H1 (cell line): ENCODE data around the gene TFR2. TPM values are rescaled to one million over a fixed set of nuclear protein-coding genes. Genes with fewer than 3 reads are reported as not detected.

Experiments
- ASH2L ChIP-seq: fragments of 200-600, 300-600 bp; sonication (generic); IDR thresholded peaks from one replicate; pipeline ENCODE4 v1.7.1; 2017; ENCODE audit warnings: low read length
- BRCA1 ChIP-seq: IDR thresholded peaks from 2 replicates; pipeline ENCODE4 v1.6.1; 2012; ENCODE audit warnings: low read depth, low read length, improper control_type of control experiment
- CTBP2 ChIP-seq: IDR thresholded peaks from 2 replicates; pipeline ENCODE4 v1.7.0; 2011; ENCODE audit warnings: borderline replicate concordance, mild to moderate bottlenecking, moderate library complexity, mixed read lengths, low read length; ENCODE audit not compliant: insufficient read depth, insufficient read length
- EP300 ChIP-seq, 2 experiments: IDR thresholded peaks; 1 replicate in 1 of 2; 2 replicates in 1 of 2; pipeline ENCODE4 v1.6.1; 2011 to 2012; ENCODE audit warnings: low read depth in 2 of 2, low read length in 2 of 2, mild to moderate bottlenecking in 2 of 2, borderline replicate concordance in 1 of 2, inconsistent platforms in 1 of 2, moderate library complexity in 1 of 2
- HDAC6 ChIP-seq: IDR thresholded peaks from one replicate; pipeline ENCODE4 v1.7.1; 2012; ENCODE audit warnings: low read depth, mild to moderate bottlenecking, inconsistent platforms, low read length, moderate library complexity
- JUN ChIP-seq: IDR thresholded peaks from 2 replicates; pipeline ENCODE4 v1.6.1; 2011; ENCODE audit warnings: low read depth, mild to moderate bottlenecking, improper control_type of control experiment, low read length
- POLR2AphosphoS5 ChIP-seq: IDR thresholded peaks from 2 replicates; pipeline ENCODE4 v1.6.1; 2011; ENCODE audit warnings: low read depth, low read length
- RFX5 ChIP-seq: IDR thresholded peaks from 2 replicates; pipeline ENCODE4 v1.6.1; 2011; ENCODE audit warnings: low read depth, low read length, improper control_type of control experiment, borderline replicate concordance
- SIRT6 ChIP-seq: IDR thresholded peaks from one replicate; pipeline ENCODE4 v1.7.1; 2012; ENCODE audit warnings: low read length, inconsistent platforms
- SP1 ChIP-seq: IDR thresholded peaks from 2 replicates; pipeline ENCODE4 v1.6.1; 2011; ENCODE audit warnings: low read depth, low read length
- polyA plus RNA-seq, 7 experiments: library from polyadenylated mRNA; depleted of rRNA in 3 of 7; stranded (reverse) in 5 of 7; unstranded in 2 of 7; fragments of >200 nt in 5 of 7; fragments of 200-250 nt in 2 of 7; gene quantifications; 1 replicate in 5 of 7; 2 replicates in 1 of 7; 4 replicates in 1 of 7; pipeline versions ENCODE4 v1.2.1 to v1.2.3, GENCODE V29; 2011 to 2013; ENCODE audit warnings: missing spikeins in 2 of 7, mixed read lengths in 2 of 7
- total RNA-seq: library from RNA; stranded (reverse); fragmentation: NEBNext Ultra II Directional; extraction: Animal tissue kit (Norgen Biotek cat#: 25700); gene quantifications from 2 replicates; pipeline ENCODE4 v1.2.1, GENCODE V29; 2021
- TF ChIP-seq, protein P1 (sequence below): fragments of 300-600 bp; sonication (generic); IDR thresholded peaks from 2 replicates; pipeline ENCODE4 v1.7.1; 2012; ENCODE audit warnings: low read length, moderate library complexity, mild to moderate bottlenecking, inconsistent platforms; ENCODE audit not compliant: insufficient replicate concordance
- TF ChIP-seq, protein P2 (sequence below): IDR thresholded peaks from 2 replicates; pipeline ENCODE4 v1.6.1; 2011; ENCODE audit warnings: low read depth, mild to moderate bottlenecking, low read length; ENCODE audit not compliant: insufficient read depth

TFR2 gene
- total and polyA plus RNA-seq, 2 of the 8 experiments (the other 6 are each of a cell fraction or from before 2014, with no cell fraction given) = 4.6 to 5.7 TPM

DNA sequence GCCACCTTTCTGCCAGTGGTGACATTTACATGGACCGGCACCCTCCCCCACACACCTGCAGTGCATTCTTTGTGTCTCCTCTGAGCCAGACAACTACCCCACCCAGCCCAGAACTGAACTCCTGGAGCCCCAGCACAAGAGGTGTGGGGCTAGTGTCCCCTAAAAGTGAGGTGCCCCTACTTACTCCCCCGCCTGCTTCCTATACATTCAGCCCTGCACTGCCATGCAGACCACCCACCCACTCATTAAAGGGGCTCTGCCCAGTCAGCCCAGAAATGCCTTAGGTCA is 69.6 kb downstream of the TFR2 start (continued):
- TF ChIP-seq, protein P1, sequence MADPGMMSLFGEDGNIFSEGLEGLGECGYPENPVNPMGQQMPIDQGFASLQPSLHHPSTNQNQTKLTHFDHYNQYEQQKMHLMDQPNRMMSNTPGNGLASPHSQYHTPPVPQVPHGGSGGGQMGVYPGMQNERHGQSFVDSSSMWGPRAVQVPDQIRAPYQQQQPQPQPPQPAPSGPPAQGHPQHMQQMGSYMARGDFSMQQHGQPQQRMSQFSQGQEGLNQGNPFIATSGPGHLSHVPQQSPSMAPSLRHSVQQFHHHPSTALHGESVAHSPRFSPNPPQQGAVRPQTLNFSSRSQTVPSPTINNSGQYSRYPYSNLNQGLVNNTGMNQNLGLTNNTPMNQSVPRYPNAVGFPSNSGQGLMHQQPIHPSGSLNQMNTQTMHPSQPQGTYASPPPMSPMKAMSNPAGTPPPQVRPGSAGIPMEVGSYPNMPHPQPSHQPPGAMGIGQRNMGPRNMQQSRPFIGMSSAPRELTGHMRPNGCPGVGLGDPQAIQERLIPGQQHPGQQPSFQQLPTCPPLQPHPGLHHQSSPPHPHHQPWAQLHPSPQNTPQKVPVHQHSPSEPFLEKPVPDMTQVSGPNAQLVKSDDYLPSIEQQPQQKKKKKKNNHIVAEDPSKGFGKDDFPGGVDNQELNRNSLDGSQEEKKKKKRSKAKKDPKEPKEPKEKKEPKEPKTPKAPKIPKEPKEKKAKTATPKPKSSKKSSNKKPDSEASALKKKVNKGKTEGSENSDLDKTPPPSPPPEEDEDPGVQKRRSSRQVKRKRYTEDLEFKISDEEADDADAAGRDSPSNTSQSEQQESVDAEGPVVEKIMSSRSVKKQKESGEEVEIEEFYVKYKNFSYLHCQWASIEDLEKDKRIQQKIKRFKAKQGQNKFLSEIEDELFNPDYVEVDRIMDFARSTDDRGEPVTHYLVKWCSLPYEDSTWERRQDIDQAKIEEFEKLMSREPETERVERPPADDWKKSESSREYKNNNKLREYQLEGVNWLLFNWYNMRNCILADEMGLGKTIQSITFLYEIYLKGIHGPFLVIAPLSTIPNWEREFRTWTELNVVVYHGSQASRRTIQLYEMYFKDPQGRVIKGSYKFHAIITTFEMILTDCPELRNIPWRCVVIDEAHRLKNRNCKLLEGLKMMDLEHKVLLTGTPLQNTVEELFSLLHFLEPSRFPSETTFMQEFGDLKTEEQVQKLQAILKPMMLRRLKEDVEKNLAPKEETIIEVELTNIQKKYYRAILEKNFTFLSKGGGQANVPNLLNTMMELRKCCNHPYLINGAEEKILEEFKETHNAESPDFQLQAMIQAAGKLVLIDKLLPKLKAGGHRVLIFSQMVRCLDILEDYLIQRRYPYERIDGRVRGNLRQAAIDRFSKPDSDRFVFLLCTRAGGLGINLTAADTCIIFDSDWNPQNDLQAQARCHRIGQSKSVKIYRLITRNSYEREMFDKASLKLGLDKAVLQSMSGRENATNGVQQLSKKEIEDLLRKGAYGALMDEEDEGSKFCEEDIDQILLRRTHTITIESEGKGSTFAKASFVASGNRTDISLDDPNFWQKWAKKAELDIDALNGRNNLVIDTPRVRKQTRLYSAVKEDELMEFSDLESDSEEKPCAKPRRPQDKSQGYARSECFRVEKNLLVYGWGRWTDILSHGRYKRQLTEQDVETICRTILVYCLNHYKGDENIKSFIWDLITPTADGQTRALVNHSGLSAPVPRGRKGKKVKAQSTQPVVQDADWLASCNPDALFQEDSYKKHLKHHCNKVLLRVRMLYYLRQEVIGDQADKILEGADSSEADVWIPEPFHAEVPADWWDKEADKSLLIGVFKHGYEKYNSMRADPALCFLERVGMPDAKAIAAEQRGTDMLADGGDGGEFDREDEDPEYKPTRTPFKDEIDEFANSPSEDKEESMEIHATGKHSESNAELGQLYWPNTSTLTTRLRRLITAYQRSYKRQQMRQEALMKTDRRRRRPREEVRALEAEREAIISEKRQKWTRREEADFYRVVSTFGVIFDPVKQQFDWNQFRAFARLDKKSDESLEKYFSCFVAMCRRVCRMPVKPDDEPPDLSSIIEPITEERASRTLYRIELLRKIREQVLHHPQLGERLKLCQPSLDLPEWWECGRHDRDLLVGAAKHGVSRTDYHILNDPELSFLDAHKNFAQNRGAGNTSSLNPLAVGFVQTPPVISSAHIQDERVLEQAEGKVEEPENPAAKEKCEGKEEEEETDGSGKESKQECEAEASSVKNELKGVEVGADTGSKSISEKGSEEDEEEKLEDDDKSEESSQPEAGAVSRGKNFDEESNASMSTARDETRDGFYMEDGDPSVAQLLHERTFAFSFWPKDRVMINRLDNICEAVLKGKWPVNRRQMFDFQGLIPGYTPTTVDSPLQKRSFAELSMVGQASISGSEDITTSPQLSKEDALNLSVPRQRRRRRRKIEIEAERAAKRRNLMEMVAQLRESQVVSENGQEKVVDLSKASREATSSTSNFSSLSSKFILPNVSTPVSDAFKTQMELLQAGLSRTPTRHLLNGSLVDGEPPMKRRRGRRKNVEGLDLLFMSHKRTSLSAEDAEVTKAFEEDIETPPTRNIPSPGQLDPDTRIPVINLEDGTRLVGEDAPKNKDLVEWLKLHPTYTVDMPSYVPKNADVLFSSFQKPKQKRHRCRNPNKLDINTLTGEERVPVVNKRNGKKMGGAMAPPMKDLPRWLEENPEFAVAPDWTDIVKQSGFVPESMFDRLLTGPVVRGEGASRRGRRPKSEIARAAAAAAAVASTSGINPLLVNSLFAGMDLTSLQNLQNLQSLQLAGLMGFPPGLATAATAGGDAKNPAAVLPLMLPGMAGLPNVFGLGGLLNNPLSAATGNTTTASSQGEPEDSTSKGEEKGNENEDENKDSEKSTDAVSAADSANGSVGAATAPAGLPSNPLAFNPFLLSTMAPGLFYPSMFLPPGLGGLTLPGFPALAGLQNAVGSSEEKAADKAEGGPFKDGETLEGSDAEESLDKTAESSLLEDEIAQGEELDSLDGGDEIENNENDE = no peak
- no peak for TF ChIP-seq CTBP2
- no peak for TF ChIP-seq EP300 (IDR thresholded peaks at IDR 0.05; ENCODE audit: borderline replicate concordance in 1 of 2, low read depth in 2 of 2, low read length in 2 of 2)
- TF ChIP-seq BRCA1 = no peak
- TF ChIP-seq HDAC6 = no peak
- TF ChIP-seq, protein P2, sequence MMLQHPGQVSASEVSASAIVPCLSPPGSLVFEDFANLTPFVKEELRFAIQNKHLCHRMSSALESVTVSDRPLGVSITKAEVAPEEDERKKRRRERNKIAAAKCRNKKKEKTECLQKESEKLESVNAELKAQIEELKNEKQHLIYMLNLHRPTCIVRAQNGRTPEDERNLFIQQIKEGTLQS = no peak
- no peak for TF ChIP-seq ASH2L
- TF ChIP-seq SP1 = no peak
- no peak for TF ChIP-seq POLR2AphosphoS5
- TF ChIP-seq JUN = no peak
- no peak for TF ChIP-seq SIRT6
- TF ChIP-seq RFX5 = no peak
